SK-N-MC (cell line): Measurements from ENCODE around the gene CABP4.
A peak's percentile ranks its signal among the peaks of the same experiment; 100 is the strongest.
"Not testable (repeated sequence)": the region's sequence is repeated elsewhere in the genome, so short reads cannot be mapped to it uniquely, and the experiment has no call there.

Experiments used
- DNase-seq: peaks from one replicate; pipeline ENCODE4 v3.0.0-alpha.2; 2011; ENCODE audit warnings: low read depth, low spot score
- H3K27ac ChIP-seq: fragments of 200-600 bp; sonication (generic); 2 replicates; pipeline ENCODE4 v1.5.1; 2016; ENCODE audit warnings: mixed run types
- H3K36me3 ChIP-seq: fragments of 200-600 bp; sonication (generic); 2 replicates; pipeline ENCODE4 v1.6.1; 2017; ENCODE audit warnings: antibody characterized with exemption, low read length, mixed read lengths; ENCODE audit not compliant: insufficient read depth
- H3K4me3 ChIP-seq: fragments of 200-600 bp; sonication (generic); 2 replicates; pipeline ENCODE4 v1.5.1; 2016
- H3K9ac ChIP-seq: fragments of 200-600 bp; sonication (generic); 2 replicates; pipeline ENCODE4 v1.8.0; 2017; ENCODE audit warnings: mixed run types, mixed read lengths; ENCODE audit not compliant: insufficient read length
- H3K9me3 ChIP-seq: fragments of 200-600 bp; sonication (generic); 2 replicates; pipeline ENCODE4 v1.6.1; 2017; ENCODE audit warnings: low read depth, mild to moderate bottlenecking, antibody characterized with exemption, low read length, moderate library complexity, mixed read lengths
- EZH2 ChIP-seq: fragments of 200-600 bp; sonication (generic); IDR thresholded peaks from one replicate; pipeline ENCODE4 v1.6.1; 2017; ENCODE audit warnings: antibody characterized with exemption
- FOXP2 ChIP-seq: optimal IDR thresholded peaks from 2 replicates; pipeline ENCODE3; 2011; ENCODE audit warnings: mild to moderate bottlenecking, moderate library complexity; ENCODE audit not compliant: insufficient read depth; ENCODE audit errors: extremely low read length, control extremely low read depth
- POLR2AphosphoS5 ChIP-seq: IDR thresholded peaks from 2 replicates; pipeline ENCODE4 v1.6.1; 2012; ENCODE audit warnings: mild to moderate bottlenecking, low read depth, low read length, borderline replicate concordance

CABP4 gene

DNA sequence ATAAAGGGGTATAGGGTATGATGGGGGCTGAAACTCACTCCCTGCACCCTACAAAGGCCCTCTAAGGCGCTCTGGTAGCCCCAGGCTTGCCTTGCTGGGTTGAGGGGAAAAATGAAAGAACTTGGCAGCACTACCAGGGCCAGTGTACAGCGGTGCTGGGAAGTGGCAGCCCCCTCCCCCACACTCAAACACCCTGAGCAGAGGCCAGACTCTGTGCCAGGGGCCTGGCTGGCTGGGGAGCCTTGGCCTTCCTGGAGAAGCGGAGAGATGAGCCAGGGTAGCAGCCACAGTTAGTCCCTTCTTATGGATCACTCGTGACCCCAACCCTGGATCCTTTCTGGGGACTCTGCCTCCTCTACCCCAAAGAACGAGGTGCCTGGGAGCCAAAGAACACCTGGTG is 11.2 kb downstream of the CABP4 start:
- H3K27ac ChIP-seq: no peak overlapping the region
- no peak overlapping the region for H3K9ac ChIP-seq
- DNase-seq: no peak
- H3K9me3 ChIP-seq: no peaks in the 10 kb centered on the region
- TF ChIP-seq POLR2AphosphoS5: 0 out of 2 replicates have a peak, but pooled peaks have one; percentile 4
- no peak for TF ChIP-seq EZH2
- no peak for TF ChIP-seq FOXP2
- H3K4me3 ChIP-seq: no peak overlapping the region
- H3K36me3 ChIP-seq: no peaks in the 10 kb centered on the region

DNA sequence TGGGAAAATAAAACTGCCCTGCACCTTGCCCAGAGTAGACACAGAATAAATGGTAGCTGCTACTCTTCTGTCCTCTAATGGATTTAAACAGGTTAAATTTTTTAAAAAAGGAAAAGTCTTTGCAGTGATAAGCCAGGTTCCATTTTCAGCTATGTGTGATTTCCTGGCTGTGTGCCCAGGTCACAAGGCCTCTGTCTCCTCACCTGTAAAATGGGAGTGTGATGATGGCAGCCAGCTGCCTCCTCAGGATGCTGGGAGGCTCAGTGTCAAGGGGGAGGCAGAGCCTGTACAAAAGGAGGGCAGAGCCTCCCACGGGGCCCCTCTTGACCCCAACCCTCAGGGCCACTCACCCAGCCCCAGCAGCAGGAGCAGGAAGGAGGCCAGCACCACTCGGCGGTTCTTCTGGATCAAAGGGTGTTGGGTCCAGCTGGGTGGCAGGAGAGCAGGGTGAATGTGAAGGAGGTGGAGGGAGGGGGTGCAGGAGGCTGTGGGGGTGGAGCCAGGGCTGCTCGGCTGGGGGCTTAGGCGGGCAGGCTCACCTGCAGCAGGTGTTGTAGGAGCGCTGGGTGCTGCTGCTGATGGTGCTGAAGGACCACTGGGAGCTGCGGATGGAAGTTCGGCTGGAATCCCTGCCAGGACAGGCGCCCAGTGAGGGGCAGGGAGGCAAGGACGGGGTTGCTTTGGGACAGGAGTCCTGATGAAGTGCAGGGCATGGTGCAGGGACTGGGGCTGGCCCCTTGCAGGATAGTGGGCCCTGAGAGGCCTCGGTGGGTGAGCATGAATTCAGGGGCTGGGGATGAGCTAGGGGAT is 12.0 kb downstream of the CABP4 start:
- no peaks in the 10 kb centered on the region for H3K9me3 ChIP-seq
- TF ChIP-seq POLR2AphosphoS5: no peak
- TF ChIP-seq EZH2: no peak
- no peak for TF ChIP-seq FOXP2
- no peak overlapping the region for H3K9ac ChIP-seq
- no peak overlapping the region for H3K27ac ChIP-seq
- no peak for DNase-seq
- H3K4me3 ChIP-seq: no peak overlapping the region
- H3K36me3 ChIP-seq: no peaks in the 10 kb centered on the region

GRCh38 chr11:67468056-67468455 is 12.9 kb downstream of the CABP4 start:
- TF ChIP-seq POLR2AphosphoS5 (no peak), FOXP2 (no peak), EZH2 (no peak)
- peak overlapping the region; percentile 91 for H3K4me3 ChIP-seq
- peak overlapping the region; percentile 82 for H3K9ac ChIP-seq
- no peak overlapping the region for H3K27ac ChIP-seq
- no peak for DNase-seq
- no peaks in the 10 kb centered on the region for H3K9me3 ChIP-seq
- no peaks in the 10 kb centered on the region for H3K36me3 ChIP-seq

GRCh38 chr11:67468456-67468758 is 13.3 kb downstream of the CABP4 start:
- peak overlapping the region; percentile 82 for H3K9ac ChIP-seq
- no peaks in the 10 kb centered on the region for H3K9me3 ChIP-seq
- H3K36me3 ChIP-seq: no peaks in the 10 kb centered on the region
- DNase-seq: no peak
- no peak overlapping the region for H3K27ac ChIP-seq
- H3K4me3 ChIP-seq: peak overlapping the region; percentile 91
- TF ChIP-seq POLR2AphosphoS5 (no peak), EZH2 (no peak), FOXP2 (no peak)

GRCh38 chr11:67468759-67469507 is 13.8 kb downstream of the CABP4 start, which contains the start of gene TMEM134:
TMEM134 (minus strand) TSS chr11:67469251; CDS start chr11:67469192, 59 bp downstream.
- TF ChIP-seq EZH2 (no peak), POLR2AphosphoS5 (peak; percentile 86), FOXP2 (peak; percentile 72)
- Histone ChIP-seq H3K4me3 (peak within 1 kb of the TSS; percentile 91), H3K9ac (peak within 1 kb of the TSS; percentile 83), H3K9me3 (no peaks in the 10 kb centered on the region), H3K27ac (peak within 1 kb of the TSS; percentile 19; the same call in 1 of the 2 replicates), H3K36me3 (no peaks in the 10 kb centered on the region)
- DNase-seq: no peak

DNA sequence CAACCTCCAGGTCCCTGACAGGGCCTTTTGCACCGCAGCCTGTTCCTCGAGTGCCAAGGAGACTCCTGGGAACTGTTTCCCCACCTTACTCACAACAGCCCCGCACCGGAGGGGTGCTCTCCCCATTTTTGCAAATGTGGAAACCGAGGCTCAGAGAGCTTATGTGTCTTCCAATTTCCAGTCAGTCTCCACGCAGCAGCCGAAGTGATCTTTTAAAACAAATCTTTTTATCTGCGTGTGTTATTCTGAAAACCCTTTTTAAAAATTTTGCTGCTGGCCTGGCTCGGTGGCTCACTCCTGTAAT is 14.3 kb downstream of the CABP4 start:
- peak overlapping the region; percentile 83 for H3K9ac ChIP-seq
- no peaks in the 10 kb centered on the region for H3K36me3 ChIP-seq
- DNase-seq: no peak
- no peaks in the 10 kb centered on the region for H3K9me3 ChIP-seq
- H3K4me3 ChIP-seq: peak overlapping the region; percentile 91
- no peak for TF ChIP-seq POLR2AphosphoS5
- no peak for TF ChIP-seq FOXP2
- no peak for TF ChIP-seq EZH2
- peak overlapping the region; percentile 19; the same call in 1 of the 2 replicates for H3K27ac ChIP-seq

DNA sequence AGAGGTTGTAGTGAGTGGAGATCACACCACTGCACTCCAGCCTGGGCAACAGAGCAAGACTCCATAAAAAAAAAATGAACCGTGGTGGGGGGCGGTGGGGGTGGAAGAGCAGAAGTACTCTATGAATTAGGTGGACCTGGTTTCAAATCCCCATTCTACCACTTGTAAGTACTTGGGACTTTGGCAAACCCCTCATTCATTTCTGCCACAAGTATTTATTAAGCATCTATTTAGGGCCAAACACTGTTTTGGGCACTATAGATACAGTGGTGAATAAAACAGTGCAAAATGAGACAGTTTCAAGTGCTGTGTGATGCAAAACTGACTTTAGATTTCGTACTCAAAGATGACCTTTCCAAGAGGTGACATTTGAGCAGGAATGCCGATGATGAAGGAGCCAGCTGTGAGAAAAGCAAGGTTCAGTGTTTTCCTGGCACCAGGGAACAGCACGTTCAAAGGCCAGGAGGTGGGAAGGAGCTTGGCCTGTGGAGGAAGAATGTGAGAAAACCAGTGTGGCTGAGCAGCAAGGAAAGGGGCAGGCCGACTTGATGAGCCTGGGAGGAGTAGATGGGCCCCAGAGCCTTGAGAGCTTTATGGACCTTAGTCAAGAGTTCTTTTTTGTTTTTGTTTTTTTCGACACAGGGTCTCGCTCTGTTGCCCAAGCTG is 15.3 kb downstream of the CABP4 start:
- Histone ChIP-seq H3K27ac (no peak overlapping the region), H3K36me3 (no peaks in the 10 kb centered on the region), H3K4me3 (no peak overlapping the region), H3K9me3 (no peaks in the 10 kb centered on the region), H3K9ac (no peak overlapping the region)
- no peak for TF ChIP-seq POLR2AphosphoS5
- TF ChIP-seq EZH2: no peak
- no peak for DNase-seq

DNA sequence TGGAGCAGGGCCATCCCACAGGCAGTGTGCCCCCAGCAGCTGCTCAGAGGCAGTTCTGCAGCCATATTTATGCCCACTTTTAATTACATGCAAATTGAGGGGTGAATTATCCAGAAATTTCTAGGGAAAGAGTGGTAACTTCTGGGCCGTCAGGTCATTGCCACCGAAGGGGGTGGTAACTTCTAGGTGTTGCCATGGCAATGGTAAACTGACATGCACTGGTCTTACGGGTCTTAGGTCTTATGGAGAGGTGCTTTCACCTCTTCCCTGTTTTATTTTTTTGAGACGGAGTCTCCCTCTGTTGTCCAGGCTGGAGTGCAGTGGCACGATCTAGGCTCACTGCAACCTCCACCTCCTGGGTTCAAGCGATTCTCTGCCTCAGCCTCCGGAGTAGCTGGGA is 17.7 kb downstream of the CABP4 start:
- Histone ChIP-seq H3K9me3 (no peaks in the 10 kb centered on the region), H3K4me3 (no peak overlapping the region), H3K27ac (no peak overlapping the region), H3K36me3 (no peaks in the 10 kb centered on the region), H3K9ac (no peak overlapping the region)
- TF ChIP-seq FOXP2: no peak
- TF ChIP-seq EZH2: no peak
- no peak for TF ChIP-seq POLR2AphosphoS5
- DNase-seq: no peak

DNA sequence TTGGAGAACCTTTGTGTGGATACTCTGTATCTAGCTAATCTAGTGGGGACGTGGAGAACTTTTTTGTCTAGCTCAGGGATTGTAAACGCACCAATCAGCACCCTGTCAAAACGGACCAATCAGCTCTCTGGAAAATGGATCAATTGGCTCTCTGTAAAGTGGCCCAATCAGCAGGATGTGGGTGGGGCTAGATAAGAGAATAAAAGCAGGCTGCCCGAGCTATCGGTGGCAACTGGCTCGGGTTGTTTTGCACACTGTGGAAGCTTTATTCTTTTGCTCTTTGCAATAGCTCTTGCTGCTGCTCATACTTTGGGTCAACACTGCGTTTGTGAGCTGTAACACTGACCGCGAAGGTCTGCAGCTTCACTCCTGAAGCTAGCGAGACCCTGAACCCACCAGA is 21.5 kb downstream of the CABP4 start:
- not testable (repeated sequence) for H3K9ac ChIP-seq, H3K4me3 ChIP-seq, DNase-seq, H3K27ac ChIP-seq, H3K36me3 ChIP-seq, H3K9me3 ChIP-seq

DNA sequence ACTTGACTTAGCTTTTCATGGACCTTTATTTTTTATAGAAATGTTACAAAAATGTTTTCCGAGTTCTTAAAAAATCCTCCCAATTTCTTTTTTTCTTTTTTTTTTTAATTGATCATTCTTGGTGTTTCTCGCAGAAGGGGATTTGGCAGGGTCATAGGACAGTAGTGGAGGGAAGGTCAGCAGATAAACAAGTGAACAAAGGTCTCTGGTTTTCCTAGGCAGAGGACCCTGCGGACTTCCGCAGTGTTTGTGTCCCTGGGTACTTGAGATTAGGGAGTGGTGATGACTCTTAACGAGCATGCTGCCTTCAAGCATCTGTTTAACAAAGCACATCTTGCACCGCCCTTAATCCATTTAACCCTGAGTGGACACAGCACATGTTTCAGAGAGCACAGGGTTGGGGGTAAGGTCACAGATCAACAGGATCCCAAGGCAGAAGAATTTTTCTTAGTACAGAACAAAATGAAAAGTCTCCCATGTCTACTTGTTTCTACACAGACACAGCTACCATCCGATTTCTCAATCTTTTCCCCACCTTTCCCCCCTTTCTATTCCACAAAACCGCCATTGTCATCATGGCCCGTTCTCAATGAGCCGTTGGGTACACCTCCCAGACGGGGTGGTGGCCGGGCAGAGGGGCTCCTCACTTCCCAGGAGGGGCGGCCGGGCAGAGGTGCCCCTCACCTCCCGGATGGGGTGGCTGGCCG is 22.3 kb downstream of the CABP4 start:
- H3K27ac ChIP-seq, H3K36me3 ChIP-seq, H3K9ac ChIP-seq, H3K4me3 ChIP-seq, H3K9me3 ChIP-seq, DNase-seq: not testable (repeated sequence)
